GM12878 (cell line): Measurements from ENCODE around the gene OR11G2. TPM values are rescaled to one million over a fixed set of nuclear protein-coding genes. Genes with fewer than 3 reads are reported as not detected.

Experiments used
- ATAC-seq: fragments of 200-7000 bp; cut with Tn5 transposase; 3 replicates; pipeline ENCODE4 v1.9.1; 2020; ENCODE audit warnings: mild to moderate bottlenecking, moderate library complexity
- BruUV-seq: library from RNA; stranded (reverse); fragments of 400-500 nt; replicated peaks from 2 replicates; lab custom pipeline; 2021; lab: Mats Ljungman, UMichigan
- CTCF ChIA-PET: fragments of 300-600 bp; sonication (Branson Sonifier 250); formaldehyde crosslinking; extraction: SDS; loops from one replicate; lab custom pipeline; 2021; ENCODE audit warnings: inconsistent platforms; lab: Yijun Ruan, JAX
- POLR2A ChIA-PET: fragments of 350-600 bp; formaldehyde crosslinking; extraction: SDS; loops from one replicate; lab custom pipeline; 2021; ENCODE audit warnings: inconsistent platforms; lab: Charles Lee
- RAD21 ChIA-PET: fragments of 300-600 bp; sonication (Branson Sonifier 250); formaldehyde crosslinking; loops from one replicate; lab custom pipeline; 2023; ENCODE audit warnings: antibody characterized with exemption; ENCODE audit not compliant: unreplicated experiment; lab: Charles Lee
- SMC1A ChIA-PET: fragments of 300-600 bp; sonication (Branson Sonifier 250); formaldehyde crosslinking; loops from one replicate; lab custom pipeline; 2023; ENCODE audit not compliant: unreplicated experiment, uncharacterized antibody; lab: Charles Lee
- DNase-seq: peaks from one replicate; pipeline ENCODE4 v3.0.0-alpha.2; 2011; ENCODE audit warnings: low read depth, low spot score
- FAIRE-seq: peaks from 3 replicates; lab custom pipeline; 2011; peaks lifted over from hg19 to GRCh38; lab: Jason Lieb, UNC
- H2AFZ ChIP-seq: 2 replicates; pipeline ENCODE4 v1.6.0; 2011; ENCODE audit warnings: low read depth, low read length, control low read depth; ENCODE audit not compliant: control insufficient read depth
- H3K27ac ChIP-seq: 2 replicates; pipeline ENCODE4 v1.5.1; 2011; ENCODE audit warnings: control low read depth; ENCODE audit not compliant: control insufficient read depth, insufficient read depth
- H3K27me3 ChIP-seq, 2 experiments: replicated peaks in 1 of 2; 2 replicates each; pipeline versions ENCODE4 v1.6.0 to v1.6.1; 2011; ENCODE audit warnings: low read length in 1 of 2; ENCODE audit not compliant: control insufficient read depth in 2 of 2, insufficient read depth in 2 of 2
- H3K36me3 ChIP-seq, 2 experiments: 2 replicates each; pipeline ENCODE4 v1.5.1; 2011; ENCODE audit warnings: low read length in 1 of 2; ENCODE audit not compliant: control insufficient read depth in 2 of 2, insufficient read depth in 2 of 2
- H3K4me1 ChIP-seq: 2 replicates; pipeline ENCODE4 v1.6.1; 2011; ENCODE audit warnings: mild to moderate bottlenecking, low read length, moderate library complexity, mixed read lengths; ENCODE audit not compliant: control insufficient read depth, insufficient read depth
- H3K4me2 ChIP-seq: 2 replicates; pipeline ENCODE4 v1.6.0; 2011; ENCODE audit warnings: control low read depth; ENCODE audit not compliant: control insufficient read depth, insufficient read depth
- H3K4me3 ChIP-seq: fragments of 200-600 bp; sonication (generic); 2 replicates; pipeline ENCODE4 v1.5.1; 2016
- H3K79me2 ChIP-seq: 2 replicates; pipeline ENCODE4 v1.6.0; 2011; ENCODE audit warnings: low read length; ENCODE audit not compliant: control insufficient read depth, insufficient read depth
- H3K9ac ChIP-seq: 2 replicates; pipeline ENCODE4 v1.8.0; 2011; ENCODE audit warnings: low read length, control low read depth, mixed read lengths; ENCODE audit not compliant: control insufficient read depth, insufficient read depth
- H3K9me3 ChIP-seq: replicated peaks from 3 replicates; pipeline ENCODE4 v1.5.1; 2011; ENCODE audit warnings: mild to moderate bottlenecking, low read length; ENCODE audit not compliant: control insufficient read depth, insufficient read depth
- H4K20me1 ChIP-seq: 2 replicates; pipeline ENCODE4 v1.6.0; 2011; ENCODE audit not compliant: control insufficient read depth, insufficient read depth
- BMI1 ChIP-seq: fragments of 450-650 bp; IDR thresholded peaks from 2 replicates; pipeline ENCODE4 v1.6.1; 2016; ENCODE audit warnings: mild to moderate bottlenecking, moderate library complexity, borderline replicate concordance
- EZH2 ChIP-seq: IDR thresholded peaks from 2 replicates; pipeline ENCODE4 v1.6.1; 2012; ENCODE audit warnings: low read depth, mild to moderate bottlenecking, control low read depth, inconsistent platforms, low read length, borderline replicate concordance; ENCODE audit not compliant: control insufficient read depth
- HDAC6 ChIP-seq: fragments of 200-600 bp; sonication (generic); IDR thresholded peaks from one replicate; pipeline ENCODE4 v1.8.0; 2017; ENCODE audit warnings: antibody characterized with exemption; ENCODE audit not compliant: unreplicated experiment
- IKZF1 ChIP-seq: fragments of 450-650 bp; conservative IDR thresholded peaks from 2 replicates; pipeline ENCODE4 v1.6.1; 2017; ENCODE audit warnings: antibody characterized with exemption, mild to moderate bottlenecking
- MYC ChIP-seq: IDR thresholded peaks from 2 replicates; pipeline ENCODE4 v1.6.1; 2011; ENCODE audit warnings: mild to moderate bottlenecking, low read length, moderate library complexity, inconsistent platforms; ENCODE audit not compliant: insufficient read depth, insufficient replicate concordance, insufficient read length, severe bottlenecking
- POLR2A ChIP-seq: IDR thresholded peaks from 2 replicates; pipeline ENCODE4 v1.6.1; 2011; ENCODE audit warnings: low read depth, mild to moderate bottlenecking, low read length
- SREBF2 ChIP-seq: IDR thresholded peaks from 2 replicates; pipeline ENCODE4 v1.6.1; 2012; ENCODE audit warnings: mild to moderate bottlenecking, low read length
- WGBS: methylation state at CpG from one replicate; pipeline ENCODE4 v1.1.6; 2016; ENCODE audit warnings: low lambda C conversion rate; ENCODE audit not compliant: insufficient replicate concordance, insufficient coverage; ENCODE audit errors: missing lambda C conversion rate; 5-methylcytosine and 5-hydroxymethylcytosine counted together
- in situ Hi-C: fragments of 300-500 bp; cut with MboI; formaldehyde crosslinking; loops from 9 replicates; pipeline ENCODE4 v1.14.3; 2018; ENCODE audit warnings: mixed read lengths
- intact Hi-C: fragments of 100-400 bp; cut with micrococcal nuclease; formaldehyde crosslinking; loops from one replicate; pipeline ENCODE4 v1.14.2; 2022; ENCODE audit not compliant: unreplicated experiment
- polyA plus RNA-seq, 11 experiments: library from polyadenylated mRNA; depleted of rRNA in 4 of 11; unstranded in 6 of 11; stranded (reverse) in 5 of 11; fragments of >200 nt; fragmentation: Nextera tagmentation in 4 of 11; fragmentation: Illumina TruSeq in 1 of 11; extraction: Ambion mirVana in 4 of 11; extraction: Trizol in 1 of 11; gene quantifications; 1 replicate in 1 of 11; 2 replicates in 10 of 11; pipeline versions ENCODE4 v1.2.1 to v1.2.3, GENCODE V29; 2011 to 2016; ENCODE audit warnings: inconsistent platforms in 2 of 11, missing spikeins in 2 of 11, low read depth in 1 of 11
- total RNA-seq, 4 experiments: library from RNA; depleted of rRNA in 3 of 4; stranded (reverse); fragments of >200 nt in 3 of 4; fragmentation: Illumina TruSeq in 1 of 4; extraction: Trizol in 1 of 4; gene quantifications; 2 replicates each; pipeline versions ENCODE4 v1.2.1 to v1.2.3, GENCODE V29; 2013 to 2021
- TF ChIP-seq, protein P1 (sequence below): fragments of 450-650 bp; IDR thresholded peaks from 2 replicates; pipeline ENCODE4 v1.6.1; 2018; ENCODE audit warnings: borderline replicate concordance, mild to moderate bottlenecking; ENCODE audit not compliant: partially characterized antibody
- TF ChIP-seq, protein P2 (sequence below): IDR thresholded peaks from 2 replicates; pipeline ENCODE4 v1.6.1; 2011; ENCODE audit warnings: borderline replicate concordance, low read depth, mild to moderate bottlenecking, moderate library complexity, low read length; ENCODE audit not compliant: insufficient read depth, poor library complexity, severe bottlenecking

The OR11G2 gene
- total and polyA plus RNA-seq, 10 of the 15 experiments (the other 5 are each of a cell fraction or from before 2014, with no cell fraction given) = 0.08 TPM; not detected in 9

DNA sequence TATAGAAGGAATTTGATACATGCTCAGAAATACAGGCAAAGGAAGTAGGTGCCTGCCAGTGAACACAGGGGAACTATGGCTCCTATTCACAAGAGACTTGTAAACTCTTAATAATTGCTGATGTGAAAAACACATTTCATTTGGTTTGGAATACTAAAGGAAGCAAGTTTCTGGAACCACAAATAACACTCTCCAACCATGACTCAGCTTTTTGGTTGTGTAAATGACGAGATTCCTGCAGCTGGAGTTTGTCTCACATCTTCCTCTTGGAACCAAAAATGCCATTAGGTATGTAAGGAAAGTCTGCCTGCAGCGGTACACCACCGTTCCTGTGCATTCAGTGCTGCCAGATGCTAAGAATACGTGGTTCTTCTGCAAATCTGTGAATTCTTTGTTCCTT is 28.3 kb downstream of the OR11G2 start:
- POLR2A ChIA-PET = no interaction called here
- no peak for DNase-seq
- intact Hi-C loops (no loop called here), in situ Hi-C loops (no loop called here)
- H3K36me3 ChIP-seq = no peaks in the 10 kb centered on the region
- 0% methylated on average over 4 of the region's 4 CpGs for WGBS
- no peak overlapping the region for H3K4me3 ChIP-seq
- no peaks in the 10 kb centered on the region for H4K20me1 ChIP-seq
- SMC1A ChIA-PET = no interaction called here
- H3K9ac ChIP-seq = no peak overlapping the region
- FAIRE-seq = no peak
- H3K4me2 ChIP-seq = no peak overlapping the region
- CTCF ChIA-PET = no interaction called here
- no peak overlapping the region for H2AFZ ChIP-seq
- RAD21 ChIA-PET = no interaction called here
- no peak overlapping the region for H3K27ac ChIP-seq
- no TSS peak for BruUV-seq
- no peaks in the 10 kb centered on the region for H3K9me3 ChIP-seq
- H3K27me3 ChIP-seq = no peaks in the 10 kb centered on the region
- no peaks in the 10 kb centered on the region for H3K79me2 ChIP-seq
- TF ChIP-seq MYC (no peak), EZH2 (no peak), IKZF1 (no peak), SREBF2 (no peak)
- H3K4me1 ChIP-seq = no peaks in the 10 kb centered on the region
- ATAC-seq = no peak

DNA sequence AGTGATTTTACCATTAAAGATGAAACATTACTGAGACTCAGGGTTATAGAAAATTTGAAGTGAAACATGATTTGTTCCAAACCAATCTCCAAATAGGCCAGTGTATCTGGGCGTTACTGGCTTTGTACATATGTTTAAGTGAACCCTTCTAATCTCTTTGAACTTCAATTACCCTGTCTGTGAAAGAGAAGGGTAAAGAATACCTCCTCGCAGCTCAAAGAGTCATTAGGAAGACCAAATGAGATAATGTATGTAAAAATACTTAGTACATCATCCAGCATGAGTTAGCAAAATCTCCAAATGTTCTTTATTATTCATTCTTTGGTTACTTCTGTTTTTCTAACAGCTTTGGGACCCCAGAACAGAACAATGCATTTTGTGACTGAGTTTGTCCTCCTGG is 32.7 kb downstream of the OR11G2 start, which contains the start of gene OR11H6:
Gene OR11H6, plus strand, starts transcription at position 301 of the 400 bp plus-strand sequence. Its CDS starts 0 bp downstream, at position 301.
- ATAC-seq = no peak
- Histone ChIP-seq H4K20me1 (no peaks in the 10 kb centered on the region), H3K9ac (no peak within 1 kb of the TSS), H3K4me1 (no peaks in the 10 kb centered on the region), H3K9me3 (no peaks in the 10 kb centered on the region), H3K27me3 (no peaks in the 10 kb centered on the region), H3K4me2 (no peak within 1 kb of the TSS), H3K79me2 (no peaks in the 10 kb centered on the region), H3K36me3 (no peaks in the 10 kb centered on the region), H3K27ac (no peak within 1 kb of the TSS), H2AFZ (no peak within 1 kb of the TSS), H3K4me3 (no peak within 1 kb of the TSS)
- CTCF ChIA-PET = interaction anchor here (1.2 kb wide), 1 partner anchor 16 kb away, joined by 3 read pairs; no protein-coding TSS in a partner anchor
- POLR2A ChIA-PET = no interaction called here
- FAIRE-seq = no peak
- SMC1A ChIA-PET = no interaction called here
- no peak for TF ChIP-seq BMI1
- TF ChIP-seq, protein P1, sequence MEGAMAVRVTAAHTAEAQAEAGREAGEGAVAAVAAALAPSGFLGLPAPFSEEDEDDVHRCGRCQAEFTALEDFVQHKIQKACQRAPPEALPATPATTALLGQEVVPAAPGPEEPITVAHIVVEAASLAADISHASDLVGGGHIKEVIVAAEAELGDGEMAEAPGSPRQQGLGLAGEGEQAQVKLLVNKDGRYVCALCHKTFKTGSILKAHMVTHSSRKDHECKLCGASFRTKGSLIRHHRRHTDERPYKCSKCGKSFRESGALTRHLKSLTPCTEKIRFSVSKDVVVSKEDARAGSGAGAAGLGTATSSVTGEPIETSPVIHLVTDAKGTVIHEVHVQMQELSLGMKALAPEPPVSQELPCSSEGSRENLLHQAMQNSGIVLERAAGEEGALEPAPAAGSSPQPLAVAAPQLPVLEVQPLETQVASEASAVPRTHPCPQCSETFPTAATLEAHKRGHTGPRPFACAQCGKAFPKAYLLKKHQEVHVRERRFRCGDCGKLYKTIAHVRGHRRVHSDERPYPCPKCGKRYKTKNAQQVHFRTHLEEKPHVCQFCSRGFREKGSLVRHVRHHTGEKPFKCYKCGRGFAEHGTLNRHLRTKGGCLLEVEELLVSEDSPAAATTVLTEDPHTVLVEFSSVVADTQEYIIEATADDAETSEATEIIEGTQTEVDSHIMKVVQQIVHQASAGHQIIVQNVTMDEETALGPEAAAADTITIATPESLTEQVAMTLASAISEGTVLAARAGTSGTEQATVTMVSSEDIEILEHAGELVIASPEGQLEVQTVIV = no peak
- no peak for TF ChIP-seq POLR2A
- TF ChIP-seq, protein P2, sequence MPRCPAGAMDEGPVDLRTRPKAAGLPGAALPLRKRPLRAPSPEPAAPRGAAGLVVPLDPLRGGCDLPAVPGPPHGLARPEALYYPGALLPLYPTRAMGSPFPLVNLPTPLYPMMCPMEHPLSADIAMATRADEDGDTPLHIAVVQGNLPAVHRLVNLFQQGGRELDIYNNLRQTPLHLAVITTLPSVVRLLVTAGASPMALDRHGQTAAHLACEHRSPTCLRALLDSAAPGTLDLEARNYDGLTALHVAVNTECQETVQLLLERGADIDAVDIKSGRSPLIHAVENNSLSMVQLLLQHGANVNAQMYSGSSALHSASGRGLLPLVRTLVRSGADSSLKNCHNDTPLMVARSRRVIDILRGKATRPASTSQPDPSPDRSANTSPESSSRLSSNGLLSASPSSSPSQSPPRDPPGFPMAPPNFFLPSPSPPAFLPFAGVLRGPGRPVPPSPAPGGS = no peak
- no peak for TF ChIP-seq HDAC6
- intact Hi-C loops (no loop called here), in situ Hi-C loops (no loop called here)
- RAD21 ChIA-PET = no interaction called here
- BruUV-seq = no TSS peak
- no peak for DNase-seq
- WGBS = 0% methylated on average over 2 of the region's 2 CpGs
